Umbilical cord (tissue), 2 donors: ENCODE data around the gene GRIN2C. TPM values are rescaled to one million over a fixed set of nuclear protein-coding genes. Genes with fewer than 3 reads are reported as not detected.

ENCODE experiments used
- DNase-seq: peaks from one replicate; pipeline ENCODE4 v3.0.0-alpha.2; 2015; ENCODE audit warnings: low spot score
- total RNA-seq: library from RNA; depleted of rRNA; stranded (reverse); fragments of >200 nt; gene quantifications from one replicate; pipeline ENCODE4 v1.2.3, GENCODE V29; 2014; ENCODE audit warnings: low replicate concordance; ENCODE audit not compliant: insufficient read depth

GRIN2C gene
- total RNA-seq, 1 donor from 2014 or later = 4.1 TPM

- DNase-seq = no peak
Measured at GRCh38 chr17:74864297-74864865, 4.7 kb upstream of the GRIN2C start.

GRCh38 chr17:74863420-74864296, 4.0 kb upstream of the GRIN2C start:
- no peak for DNase-seq

GRCh38 chr17:74862919-74863318, 3.2 kb upstream of the GRIN2C start:
- DNase-seq = no peak

GRCh38 chr17:74862108-74862901, 2.6 kb upstream of the GRIN2C start:
- DNase-seq = peak; percentile 35

- no peak for DNase-seq
Measured at GRCh38 chr17:74861662-74862107, 2.0 kb upstream of the GRIN2C start.

- no peak for DNase-seq
Measured at GRCh38 chr17:74860872-74861661, 1.4 kb upstream of the GRIN2C start.

- DNase-seq = no peak
Measured at GRCh38 chr17:74860229-74860871, 665 bp upstream of the GRIN2C start.

- DNase-seq = no peak
Measured at GRCh38 chr17:74858672-74859458, 820 bp downstream of the GRIN2C start.

- DNase-seq = no peak
Measured at GRCh38 chr17:74857191-74857590, 2.5 kb downstream of the GRIN2C start.

GRCh38 chr17:74856112-74856511, 3.6 kb downstream of the GRIN2C start:
- DNase-seq = no peak

GRCh38 chr17:74855323-74855722, 4.4 kb downstream of the GRIN2C start:
- no peak for DNase-seq

GRCh38 chr17:74854792-74855191, 4.9 kb downstream of the GRIN2C start:
- DNase-seq = no peak

- no peak for DNase-seq
Measured at GRCh38 chr17:74853669-74854068, 6.0 kb downstream of the GRIN2C start.

GRCh38 chr17:74853048-74853397, 6.7 kb downstream of the GRIN2C start:
- no peak for DNase-seq

GRCh38 chr17:74852237-74853047, 7.2 kb downstream of the GRIN2C start:
- no peak for DNase-seq

- no peak for DNase-seq
Measured at GRCh38 chr17:74851612-74852236, 8.0 kb downstream of the GRIN2C start.

GRCh38 chr17:74850914-74851313, 8.8 kb downstream of the GRIN2C start:
- no peak for DNase-seq

- DNase-seq = no peak
Measured at GRCh38 chr17:74850310-74850709, 9.4 kb downstream of the GRIN2C start.
